Stimulated activated naive CD8-positive, alpha-beta T cell treated with anti-CD3 and anti-CD28 coated beads, Interleukin-15, amount 100 ng/mL, for 72 hours (primary cell): ENCODE data around the gene GADD45GIP1.
"Not testable (repeated sequence)": the region's sequence is repeated elsewhere in the genome, so short reads cannot be mapped to it uniquely, and the experiment has no call there.

ENCODE experiments used
- ATAC-seq: fragments of 150-1000 bp; cut with Tn5 transposase; 2 replicates; pipeline ENCODE4 v1.10.0; 2021; ENCODE audit warnings: mild to moderate bottlenecking, moderate library complexity
- DNase-seq, 2 donors: peaks; one replicate each; pipeline ENCODE4 v3.0.0; 2021 to 2022
- H3K27ac Mint-ChIP-seq, 2 donors: one replicate each; pipeline ENCODE4 v1.8.0; 2022; ENCODE audit warnings: mild to moderate bottlenecking in 2 of 2, mixed read lengths in 2 of 2, moderate library complexity in 2 of 2
- H3K27me3 Mint-ChIP-seq: one replicate; pipeline ENCODE4 v1.8.0; 2022; ENCODE audit warnings: mixed read lengths
- H3K4me1 Mint-ChIP-seq: one replicate; pipeline ENCODE4 v1.8.0; 2022; ENCODE audit warnings: mild to moderate bottlenecking, mixed read lengths
- H3K4me3 Mint-ChIP-seq, 2 donors: one replicate each; pipeline ENCODE4 v1.8.0; 2022; ENCODE audit warnings: mild to moderate bottlenecking in 2 of 2, mixed read lengths in 2 of 2, moderate library complexity in 1 of 2
- H3K9me3 Mint-ChIP-seq, 2 donors: one replicate each; pipeline ENCODE4 v1.8.0; 2022; ENCODE audit warnings: mixed read lengths in 2 of 2

GADD45GIP1 gene

GRCh38 chr19:12976109-12976508, 19.1 kb upstream of the GADD45GIP1 start:
- H3K27ac Mint-ChIP-seq, DNase-seq, H3K4me3 Mint-ChIP-seq, H3K9me3 Mint-ChIP-seq, ATAC-seq, H3K4me1 Mint-ChIP-seq: not testable (repeated sequence)
- H3K27me3 Mint-ChIP-seq: peaks cover 33% of the 10 kb centered on the region

- no peaks in the 10 kb centered on the region for H3K9me3 Mint-ChIP-seq
- no peak overlapping the region for H3K27ac Mint-ChIP-seq
- ATAC-seq (no peak), DNase-seq (no peak)
- H3K27me3 Mint-ChIP-seq: peaks cover 33% of the 10 kb centered on the region
- H3K4me3 Mint-ChIP-seq: no peak overlapping the region
- peaks cover 12% of the 10 kb centered on the region for H3K4me1 Mint-ChIP-seq
Measured at GRCh38 chr19:12975221-12975741, 18.3 kb upstream of the GADD45GIP1 start.

GRCh38 chr19:12974301-12975220, 17.5 kb upstream of the GADD45GIP1 start:
- ATAC-seq (no peak), DNase-seq (no peak)
- Mint-ChIP-seq H3K9me3 (no peaks in the 10 kb centered on the region), H3K4me3 (no peak overlapping the region), H3K27ac (peak overlapping the region in 1 of 2 donors; percentile 80), H3K27me3 (peaks cover 33% of the 10 kb centered on the region), H3K4me1 (peaks cover 19% of the 10 kb centered on the region)

- H3K4me3 Mint-ChIP-seq: no peak overlapping the region
- peaks cover 20% of the 10 kb centered on the region for H3K4me1 Mint-ChIP-seq
- ATAC-seq (no peak), DNase-seq (no peak)
- no peaks in the 10 kb centered on the region for H3K9me3 Mint-ChIP-seq
- H3K27ac Mint-ChIP-seq: no peak overlapping the region
- H3K27me3 Mint-ChIP-seq: peaks cover 33% of the 10 kb centered on the region
Measured at GRCh38 chr19:12973236-12973635, 16.2 kb upstream of the GADD45GIP1 start.

GRCh38 chr19:12970070-12970820, 13.2 kb upstream of the GADD45GIP1 start:
- H3K27ac Mint-ChIP-seq: no peak overlapping the region
- no peak for ATAC-seq

GRCh38 chr19:12969292-12969988, 12.4 kb upstream of the GADD45GIP1 start, which contains the start of gene DAND5:
TSS of gene DAND5 (plus strand) at chr19:12969576. CDS start at chr19:12969661, 85 bp downstream.
- DNase-seq: no peak
- Mint-ChIP-seq H3K9me3 (no peaks in the 10 kb centered on the region), H3K27ac (no peak within 1 kb of the TSS), H3K27me3 (peaks cover 4% of the 10 kb centered on the region), H3K4me1 (peaks cover 26% of the 10 kb centered on the region), H3K4me3 (no peak within 1 kb of the TSS)
- no peak for ATAC-seq

More at GRCh38 chr19:12970070-12970820, 13.2 kb upstream of the GADD45GIP1 start:
- Mint-ChIP-seq H3K9me3 (no peaks in the 10 kb centered on the region), H3K27me3 (peaks cover 12% of the 10 kb centered on the region), H3K4me3 (no peak overlapping the region), H3K4me1 (peaks cover 20% of the 10 kb centered on the region)
- DNase-seq: no peak

GRCh38 chr19:12967907-12968306, 10.9 kb upstream of the GADD45GIP1 start:
- ATAC-seq (no peak), DNase-seq (no peak)
- Mint-ChIP-seq H3K4me1 (peaks cover 26% of the 10 kb centered on the region), H3K9me3 (no peaks in the 10 kb centered on the region), H3K27me3 (no peaks in the 10 kb centered on the region), H3K4me3 (no peak overlapping the region), H3K27ac (no peak overlapping the region)

- H3K27ac Mint-ChIP-seq: no peak overlapping the region
- no peaks in the 10 kb centered on the region for H3K27me3 Mint-ChIP-seq
- DNase-seq (no peak), ATAC-seq (no peak)
- peaks cover 26% of the 10 kb centered on the region for H3K4me1 Mint-ChIP-seq
- peak overlapping the region; percentile 91 to 97 for H3K4me3 Mint-ChIP-seq
- H3K9me3 Mint-ChIP-seq: no peaks in the 10 kb centered on the region
Measured at GRCh38 chr19:12965812-12966135, 8.8 kb upstream of the GADD45GIP1 start.

- ATAC-seq: peak; percentile 97
- Mint-ChIP-seq H3K4me3 (peak overlapping the region; percentile 91 to 97), H3K4me1 (peaks cover 21% of the 10 kb centered on the region), H3K27me3 (no peaks in the 10 kb centered on the region), H3K9me3 (no peaks in the 10 kb centered on the region), H3K27ac (peak overlapping the region; percentile 83 to 85)
- DNase-seq: peak; percentile 87 to 90
Measured at GRCh38 chr19:12965017-12965811, 8.2 kb upstream of the GADD45GIP1 start.

- no peak for ATAC-seq
- Mint-ChIP-seq H3K27ac (no peak overlapping the region), H3K4me1 (peaks cover 19% of the 10 kb centered on the region), H3K4me3 (no peak overlapping the region), H3K9me3 (no peaks in the 10 kb centered on the region), H3K27me3 (no peaks in the 10 kb centered on the region)
- DNase-seq: no peak
Measured at GRCh38 chr19:12959481-12959880, 2.5 kb upstream of the GADD45GIP1 start.

GRCh38 chr19:12957389-12957952, 448 bp upstream of the GADD45GIP1 start:
- H3K27me3 Mint-ChIP-seq: not testable (repeated sequence)
- peak; percentile 21 for ATAC-seq

GRCh38 chr19:12955996-12956395, 1.0 kb downstream of the GADD45GIP1 start:
- no peak for ATAC-seq
- peaks cover 50% of the 10 kb centered on the region for H3K4me1 Mint-ChIP-seq
- peak overlapping the region; percentile 89 to 93 for H3K27ac Mint-ChIP-seq
- H3K27me3 Mint-ChIP-seq: no peaks in the 10 kb centered on the region
- no peak for DNase-seq
- no peaks in the 10 kb centered on the region for H3K9me3 Mint-ChIP-seq
- H3K4me3 Mint-ChIP-seq: peak overlapping the region; percentile 71 to 78

More at GRCh38 chr19:12957389-12957952, 448 bp upstream of the GADD45GIP1 start:
- peak overlapping the region; percentile 95 to 97 for H3K27ac Mint-ChIP-seq
- peaks cover 39% of the 10 kb centered on the region for H3K4me1 Mint-ChIP-seq
- peak overlapping the region; percentile 71 to 85 for H3K4me3 Mint-ChIP-seq
- not testable (repeated sequence) for H3K9me3 Mint-ChIP-seq, DNase-seq

GRCh38 chr19:12955575-12955974, 1.4 kb downstream of the GADD45GIP1 start:
- Mint-ChIP-seq H3K4me1 (peaks cover 52% of the 10 kb centered on the region), H3K4me3 (peak overlapping the region; percentile 71 to 78), H3K27ac (peak overlapping the region; percentile 55 to 93)
- H3K9me3 Mint-ChIP-seq, H3K27me3 Mint-ChIP-seq, ATAC-seq, DNase-seq: not testable (repeated sequence)

- Mint-ChIP-seq H3K9me3 (no peaks in the 10 kb centered on the region), H3K4me3 (peak overlapping the region; percentile 2 to 63), H3K27me3 (no peaks in the 10 kb centered on the region), H3K4me1 (peaks cover 62% of the 10 kb centered on the region), H3K27ac (peak overlapping the region; percentile 10 to 83)
- no peak for ATAC-seq
- no peak for DNase-seq
Measured at GRCh38 chr19:12954612-12954962, 2.4 kb downstream of the GADD45GIP1 start.
